ENCODE results near the gene POLD4.

POLD4 gene

GRCh38 chr11:67370351-67371076 lies 17.2 kb upstream of the POLD4 start:
- no peak for DNase-seq

GRCh38 chr11:67369801-67370284 lies 16.5 kb upstream of the POLD4 start:
- DNase-seq = no peak

- no peak for DNase-seq
These were observed 15.9 kb upstream of the POLD4 start for GRCh38 chr11:67369275-67369674.

- peak; percentile 37 for DNase-seq
These were observed 15.3 kb upstream of the POLD4 start for GRCh38 chr11:67368621-67369020.

DNA sequence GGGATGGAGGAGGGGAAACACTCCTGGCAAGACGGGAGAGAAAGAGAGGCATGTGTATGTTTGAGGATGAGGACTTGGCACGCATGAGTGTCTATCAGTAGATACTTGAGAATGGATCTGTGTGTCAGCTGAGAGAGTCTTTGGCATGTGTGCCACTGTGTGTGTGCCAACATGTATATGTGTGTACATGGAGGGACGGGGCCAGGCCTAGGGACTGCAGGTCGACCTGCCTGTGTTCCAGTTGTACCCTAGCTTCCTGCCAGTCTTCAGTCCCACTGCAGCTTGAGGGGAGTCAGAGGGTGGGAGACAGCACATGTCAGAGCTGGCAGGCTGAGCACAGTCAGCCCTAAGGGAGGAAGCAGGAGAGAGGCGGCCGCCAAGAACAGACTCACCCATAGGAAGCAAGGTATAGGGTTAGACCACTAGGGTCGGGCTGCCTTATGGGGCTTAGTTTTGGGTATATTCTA lies 14.4 kb upstream of the POLD4 start:
- DNase-seq = no peak

- DNase-seq = peak; percentile 64
These were observed 13.8 kb upstream of the POLD4 start for GRCh38 chr11:67366961-67367760.

DNA sequence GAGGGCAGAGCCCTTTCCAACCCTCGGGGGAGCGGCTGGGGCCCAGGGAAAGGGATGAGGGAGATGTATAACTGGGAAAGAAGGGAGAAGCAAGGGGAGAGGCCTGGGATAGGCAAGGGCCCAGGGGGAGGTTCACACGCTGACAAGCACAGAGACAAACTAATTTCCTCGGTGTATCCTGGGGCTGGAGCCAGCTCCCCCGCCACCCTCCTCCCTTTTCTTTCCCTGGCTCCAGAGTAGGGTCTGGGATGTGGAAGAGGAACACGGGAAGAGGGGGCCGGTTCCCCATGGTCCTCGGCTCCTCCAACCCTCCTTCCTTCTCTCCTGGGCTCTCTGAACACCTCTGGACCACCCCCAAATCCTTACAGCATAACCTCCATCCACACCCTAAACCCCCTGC lies 13.2 kb upstream of the POLD4 start:
- DNase-seq = no peak

DNA sequence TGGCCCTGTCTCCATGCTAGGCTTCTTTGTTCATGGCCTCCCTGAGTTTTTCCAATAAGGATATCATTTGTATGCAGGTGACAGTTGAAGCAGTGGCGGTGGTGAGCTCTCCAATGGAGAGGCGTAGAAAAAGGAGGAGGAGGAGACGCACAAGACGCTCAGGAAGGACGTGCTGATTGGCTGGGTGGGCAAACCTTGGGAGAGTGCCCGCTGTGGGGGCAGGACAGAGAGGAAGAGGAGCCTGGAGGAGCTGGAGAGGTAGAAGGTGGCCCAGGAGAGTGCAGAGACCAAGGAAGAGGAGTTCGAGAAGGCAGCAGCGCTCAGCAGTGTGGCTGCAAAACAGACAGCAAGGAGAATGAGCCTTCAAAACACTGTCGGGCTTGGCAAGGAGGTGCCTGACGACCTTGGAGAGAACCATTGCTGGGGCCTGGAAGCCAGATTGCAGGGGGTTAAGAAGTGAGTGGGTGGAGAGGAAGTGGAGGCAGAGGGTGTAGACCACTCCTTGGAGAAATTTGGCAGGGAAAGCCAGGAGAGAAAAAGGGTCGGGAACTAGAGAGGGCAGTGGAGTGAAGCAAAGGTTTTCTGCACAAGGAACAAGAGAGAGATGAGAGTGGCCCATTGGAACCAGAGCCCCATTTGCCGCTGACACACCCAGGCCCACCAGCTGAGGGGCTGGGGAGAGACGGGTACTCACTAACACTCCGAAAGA lies 12.5 kb upstream of the POLD4 start:
- no peak for DNase-seq

GRCh38 chr11:67364783-67365722 lies 11.7 kb upstream of the POLD4 start:
- no peak for DNase-seq

GRCh38 chr11:67364169-67364568 lies 10.8 kb upstream of the POLD4 start:
- DNase-seq = no peak

DNA sequence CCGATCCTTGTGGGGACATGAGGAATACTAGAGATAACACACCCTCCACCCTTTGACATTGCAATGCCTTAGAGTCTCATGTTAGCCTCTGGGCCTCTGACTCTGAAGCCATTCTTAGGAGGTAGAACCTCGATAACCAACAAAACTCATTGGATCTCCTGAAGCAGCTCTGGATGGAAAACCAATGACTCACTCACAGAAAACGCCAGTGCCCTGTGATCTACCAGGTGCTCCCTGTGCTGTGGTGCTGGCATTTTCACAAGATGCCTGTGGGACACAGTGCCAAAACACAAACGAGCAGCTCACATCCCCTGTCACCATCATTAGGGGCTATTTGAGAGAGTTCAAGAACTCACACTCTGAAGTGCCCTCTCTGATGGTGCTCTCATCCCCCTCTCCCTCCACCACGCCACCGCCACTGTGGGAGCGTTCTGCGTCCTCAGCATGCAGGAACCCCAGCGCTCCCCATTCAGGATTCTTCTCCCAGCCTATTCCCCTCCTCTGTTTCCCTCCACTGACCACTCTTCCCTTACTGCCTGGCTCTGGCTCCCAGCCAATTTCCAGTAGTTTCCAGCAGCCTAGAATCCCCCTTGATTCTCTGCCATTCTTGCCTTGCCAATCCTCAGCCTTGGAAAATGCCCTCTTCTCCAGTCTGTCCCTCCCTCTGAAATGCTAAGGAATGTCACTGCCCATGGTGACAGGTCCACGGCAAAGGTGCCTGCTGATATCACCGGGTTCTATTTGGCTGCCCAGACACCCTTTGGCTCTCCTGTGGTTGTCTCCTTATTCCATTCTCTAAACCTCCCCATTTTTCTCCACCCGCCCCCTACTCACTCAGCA lies 4.7 kb upstream of the POLD4 start:
- peak; percentile 2 for DNase-seq

DNA sequence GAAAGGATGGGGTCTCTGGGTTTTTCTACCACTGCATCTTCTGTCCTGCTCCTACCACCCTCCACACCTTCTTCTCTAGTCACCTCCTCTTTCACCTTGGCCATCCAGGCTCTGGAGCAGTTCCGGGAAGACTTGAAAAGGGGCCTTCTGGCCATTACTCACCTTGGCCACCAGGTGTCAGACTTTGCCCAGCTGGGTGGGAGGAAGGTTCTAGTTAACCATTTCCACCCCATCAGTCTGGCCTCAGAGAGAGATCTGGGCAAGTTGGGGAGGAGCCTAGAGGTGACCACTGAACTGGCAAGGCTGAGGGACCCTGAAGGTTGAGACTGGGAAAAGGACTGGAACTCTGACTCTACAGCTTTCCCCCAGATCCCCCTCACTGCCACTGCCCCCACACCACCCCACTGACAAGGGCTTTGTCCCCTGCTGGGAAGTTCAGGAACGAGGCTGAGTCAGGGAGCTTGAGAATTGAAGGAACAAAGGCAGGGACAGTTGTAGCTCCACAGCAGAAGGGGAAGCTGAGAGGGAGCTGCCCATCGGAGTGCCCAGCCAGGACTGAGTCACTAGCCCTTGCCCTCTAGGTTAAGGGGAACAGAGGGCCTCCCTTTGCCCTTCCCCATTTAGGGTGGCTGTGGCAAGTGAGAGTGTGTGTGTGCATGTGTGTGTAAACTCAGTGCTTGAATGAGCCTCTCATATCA lies 3.7 kb upstream of the POLD4 start:
- DNase-seq = peak; percentile 90

GRCh38 chr11:67356387-67356863 lies 3.1 kb upstream of the POLD4 start:
- DNase-seq = no peak

DNA sequence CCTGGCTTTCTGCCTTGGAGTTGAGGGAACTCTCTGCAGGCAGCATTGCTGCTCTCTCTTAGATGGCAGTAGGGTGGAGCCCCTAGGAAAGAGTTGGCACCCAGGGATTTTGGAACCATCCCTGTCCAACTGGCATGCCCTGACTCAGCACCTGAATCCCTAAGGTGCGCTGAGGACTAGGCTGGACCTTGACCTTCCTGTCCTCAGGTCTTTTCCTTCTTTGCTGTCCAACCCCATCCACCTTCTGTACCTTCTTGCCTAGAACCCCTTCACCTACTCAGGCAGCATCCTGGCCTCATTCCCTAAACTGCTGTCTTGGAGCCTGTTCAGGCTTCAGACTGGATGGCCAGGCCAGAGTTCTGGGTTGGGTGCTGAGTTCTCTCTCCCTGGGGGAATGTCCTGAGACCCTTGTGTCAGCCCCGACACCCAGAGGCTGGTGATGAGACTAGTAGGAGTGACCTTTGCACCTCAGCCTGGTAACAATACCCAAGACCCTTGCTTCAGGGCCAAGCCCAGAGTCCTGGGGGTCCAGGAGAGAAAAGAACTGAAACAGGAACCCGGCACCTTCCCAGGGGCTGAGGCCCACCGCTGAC lies 2.5 kb upstream of the POLD4 start:
- DNase-seq = peak; percentile 2

GRCh38 chr11:67355023-67355793 lies 1.9 kb upstream of the POLD4 start:
- DNase-seq = peak; percentile 4

DNA sequence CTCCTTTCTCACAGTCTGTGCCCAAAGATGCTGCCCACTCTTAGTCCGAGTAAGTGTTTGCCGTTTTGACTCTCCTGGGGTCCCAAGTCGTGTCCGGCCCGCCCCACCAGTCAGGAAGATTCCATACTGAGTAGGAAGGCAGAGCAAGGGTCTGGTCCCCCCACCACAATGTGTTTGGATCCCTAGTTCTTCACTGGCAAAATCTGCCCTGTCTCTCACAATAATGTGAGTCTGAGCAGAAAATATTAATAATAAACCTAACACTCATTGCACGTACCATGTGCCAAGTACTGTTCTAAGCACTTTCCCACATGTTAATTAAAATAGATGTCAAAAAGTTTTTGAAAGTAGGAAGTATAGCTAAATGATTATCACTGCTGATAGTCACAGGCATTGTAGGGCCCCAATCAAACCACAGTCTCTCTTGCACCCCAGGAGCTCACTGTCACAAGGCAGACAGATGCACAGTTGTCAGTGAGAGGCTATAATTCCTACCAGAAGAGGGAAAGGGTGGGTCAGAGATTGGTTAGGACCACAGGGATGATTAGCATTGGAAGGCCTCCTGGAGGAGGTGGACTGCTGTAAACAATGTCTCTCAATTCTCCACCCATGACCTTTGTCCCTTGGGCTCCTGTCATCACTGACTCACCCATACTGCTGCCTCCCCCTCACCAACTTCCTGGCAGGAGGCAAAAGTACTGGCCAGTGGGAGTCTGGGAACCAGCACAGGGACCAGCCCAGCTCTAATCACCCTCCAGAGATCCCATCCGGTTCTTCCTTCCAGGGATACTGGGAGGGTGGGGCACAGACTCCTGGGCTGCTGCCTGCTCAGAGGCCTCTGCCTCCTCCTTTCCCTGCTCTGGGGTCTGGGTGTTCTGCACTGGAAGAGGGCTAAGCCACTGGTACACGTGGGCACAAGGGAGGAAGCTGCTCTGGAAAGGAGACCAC lies 1.0 kb upstream of the POLD4 start:
- peak; percentile 69 for DNase-seq

DNA sequence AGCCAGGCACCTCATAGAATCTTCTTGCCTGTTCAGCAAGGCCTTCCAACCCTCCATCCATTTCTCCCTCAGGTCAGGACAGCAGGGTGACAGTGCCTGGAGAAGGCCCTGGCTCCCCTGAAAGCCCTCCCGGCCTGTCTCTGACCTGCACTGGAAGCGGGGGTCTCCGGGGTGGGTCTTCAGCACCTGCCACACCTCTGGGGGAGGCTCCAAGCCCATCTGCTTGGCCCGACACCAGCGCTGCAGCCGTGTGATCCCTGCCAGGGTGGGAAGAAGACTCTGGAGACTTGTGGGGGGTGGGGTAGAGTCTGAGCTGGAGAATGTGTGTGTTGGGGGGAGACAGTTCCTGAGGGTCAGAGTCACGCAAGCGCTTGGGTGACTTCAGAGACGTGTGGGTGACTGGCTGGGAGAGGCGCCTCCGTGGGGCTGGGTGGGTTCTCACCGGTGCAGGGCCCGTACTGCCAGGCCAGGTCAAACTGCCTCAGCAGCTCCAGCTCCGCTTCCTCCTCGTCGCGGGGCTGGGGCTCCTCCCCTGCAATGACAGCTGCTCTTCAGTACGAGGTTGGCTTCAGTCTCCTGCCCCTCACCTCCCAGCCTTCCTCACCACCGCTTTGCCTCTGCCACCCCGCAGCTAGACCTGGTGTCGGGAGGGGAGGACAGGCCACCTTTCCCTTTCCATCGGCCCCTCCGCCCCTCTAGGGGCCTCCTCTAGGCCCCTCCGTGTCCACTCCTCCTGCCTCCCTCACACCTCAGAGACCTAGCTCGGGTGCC lies 615 bp downstream of the POLD4 start:
- DNase-seq = peak; percentile 69

All from hematopoietic multipotent progenitor cell treated with erythropoietin and hydrocortisone succinate and interleukin-3 and kit ligand, for 6 days (in vitro differentiated cells).